GM18951 (cell line): ENCODE data around the gene ITPRID2.

Experiments
- POLR2A ChIP-seq: IDR thresholded peaks from 4 replicates; pipeline ENCODE4 v1.6.1; 2011; ENCODE audit warnings: mild to moderate bottlenecking; ENCODE audit not compliant: insufficient read length, insufficient read depth; ENCODE audit errors: extremely low read depth
- in situ Hi-C: fragments of 300-500 bp; cut with MboI; formaldehyde crosslinking; loops from one replicate; pipeline ENCODE4 v1.12.0; 2022; ENCODE audit warnings: low sequenced_read_pairs, mixed read lengths, inconsistent platforms; ENCODE audit not compliant: unreplicated experiment

The ITPRID2 gene

GRCh38 chr2:181890271-181890670 lies 1.3 kb upstream of the ITPRID2 start:
- in situ Hi-C loops = no loop called here
- TF ChIP-seq POLR2A = no peak

- in situ Hi-C loops = no loop called here
- peak; percentile 60 for TF ChIP-seq POLR2A
Measured at GRCh38 chr2:181891966-181892798, 652 bp downstream of the ITPRID2 start.

GRCh38 chr2:181892799-181893435 lies 1.4 kb downstream of the ITPRID2 start:
- no peak for TF ChIP-seq POLR2A
- in situ Hi-C loops = no loop called here

DNA sequence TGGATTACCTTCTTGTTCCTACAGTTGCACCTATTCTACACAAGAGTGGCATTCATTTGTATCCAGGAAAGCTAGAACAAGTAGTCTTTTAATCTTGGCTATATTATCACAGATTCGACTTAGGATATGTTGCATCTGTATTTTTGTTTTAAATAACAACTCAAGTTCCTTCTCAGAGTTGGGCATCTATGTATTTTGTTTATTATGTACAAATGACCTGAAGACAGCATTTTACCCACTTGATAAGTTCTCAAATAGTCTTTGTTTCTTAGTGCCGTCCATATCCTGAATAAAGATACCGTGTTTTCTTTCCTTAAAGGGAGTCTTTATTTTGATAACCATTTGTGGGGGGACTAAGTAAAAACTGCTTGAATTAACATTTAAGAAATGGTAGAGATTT lies 2.9 kb downstream of the ITPRID2 start:
- TF ChIP-seq POLR2A = no peak
- in situ Hi-C loops = no loop called here

- no peak for TF ChIP-seq POLR2A
- in situ Hi-C loops = no loop called here
Measured at GRCh38 chr2:181895818-181896217, 4.3 kb downstream of the ITPRID2 start.

DNA sequence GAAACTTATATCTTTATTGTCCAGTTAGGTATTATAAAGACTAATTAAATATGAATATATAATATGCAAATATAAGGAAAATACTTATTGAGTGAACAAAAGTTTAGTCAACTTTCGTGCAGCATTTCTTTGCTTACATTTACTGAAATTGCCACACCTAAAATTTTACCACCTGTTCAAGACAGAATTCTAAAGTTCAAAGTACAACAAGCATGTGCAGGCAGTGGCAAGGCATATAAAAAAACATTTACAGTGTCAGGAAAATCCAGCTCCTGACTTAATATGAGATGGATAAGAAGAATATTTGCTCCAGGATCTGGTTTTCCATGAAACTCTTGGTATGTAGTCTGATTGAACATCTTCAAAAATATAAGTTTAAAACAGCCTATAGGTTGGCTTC lies 4.8 kb downstream of the ITPRID2 start:
- in situ Hi-C loops = no loop called here
- no peak for TF ChIP-seq POLR2A

GRCh38 chr2:181900007-181900651 lies 8.6 kb downstream of the ITPRID2 start:
- in situ Hi-C loops = loop anchor here (10.0 kb wide), 1 partner anchor 155 kb away; no protein-coding TSS in a partner anchor
- TF ChIP-seq POLR2A = no peak

DNA sequence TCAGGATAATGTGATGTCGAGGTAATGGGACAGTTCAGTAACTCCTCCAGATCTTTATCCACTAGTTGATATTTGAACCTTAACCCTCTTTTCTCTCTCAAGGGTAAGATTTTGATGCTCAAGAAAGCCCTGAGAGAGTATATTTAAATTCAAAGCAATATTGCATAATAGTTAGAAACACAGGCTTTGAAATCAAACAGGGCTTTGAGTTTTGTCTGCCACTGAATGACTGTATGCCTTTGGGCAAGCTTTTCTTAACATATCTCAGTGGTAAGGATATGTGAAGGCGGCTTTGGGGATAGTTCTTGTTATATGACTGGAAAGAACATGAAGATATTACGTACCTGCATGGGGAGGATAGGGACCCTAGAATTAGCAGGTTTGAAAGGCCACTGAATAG lies 11.1 kb downstream of the ITPRID2 start:
- in situ Hi-C loops = loop anchor here (10.0 kb wide), 1 partner anchor 158 kb away; no protein-coding TSS in a partner anchor
- no peak for TF ChIP-seq POLR2A

DNA sequence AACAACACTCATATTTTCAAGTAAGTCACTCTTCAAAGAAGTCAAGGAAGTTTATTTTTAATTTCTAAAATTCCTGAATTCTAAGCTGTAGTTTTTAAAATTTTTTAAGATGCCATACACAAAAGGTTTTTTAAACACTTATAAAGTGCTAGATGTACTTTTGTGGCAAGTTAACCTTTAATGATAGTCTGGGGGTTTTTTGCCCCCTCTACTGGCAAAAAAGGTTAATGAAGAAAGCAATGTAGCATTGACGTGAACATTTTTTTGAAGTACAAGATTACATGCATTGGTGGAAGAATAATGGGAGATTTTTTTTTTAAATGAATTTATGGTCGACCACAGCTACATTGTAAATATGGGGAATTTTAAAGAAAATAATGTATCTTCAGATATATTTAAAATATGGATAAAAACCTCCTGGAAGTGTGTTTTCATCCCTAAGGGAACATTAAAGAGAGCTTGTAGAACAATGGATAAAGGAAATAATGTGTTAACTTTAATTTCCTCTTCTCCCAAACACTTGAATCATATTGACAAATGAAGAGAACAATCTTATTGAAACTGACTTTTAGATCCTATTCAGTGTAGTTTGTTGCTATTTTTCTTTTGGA lies 12.6 kb downstream of the ITPRID2 start:
- TF ChIP-seq POLR2A = no peak
- in situ Hi-C loops = loop anchor here (10.0 kb wide), 1 partner anchor 159 kb away; no protein-coding TSS in a partner anchor

DNA sequence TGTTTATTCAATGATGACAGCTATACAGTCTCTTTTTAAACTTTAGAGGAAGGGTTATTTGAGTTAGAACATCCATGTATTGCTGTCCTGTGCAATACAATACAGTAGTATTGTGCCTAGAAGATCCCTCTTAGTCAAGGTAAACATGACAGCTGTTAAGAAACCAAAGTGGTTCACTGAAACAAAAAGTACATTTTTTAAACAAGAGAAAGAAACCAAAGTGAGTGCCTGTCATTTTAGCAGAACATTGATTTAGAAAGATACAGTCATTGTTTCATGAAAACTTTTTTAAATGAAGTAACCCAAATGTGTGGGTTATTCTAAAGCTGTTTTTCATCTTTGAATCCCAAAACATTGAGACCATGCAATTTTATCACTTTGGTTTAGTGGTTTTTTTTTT lies 15.5 kb downstream of the ITPRID2 start:
- in situ Hi-C loops = loop anchor here (10.0 kb wide), 1 partner anchor 162 kb away; no protein-coding TSS in a partner anchor
- no peak for TF ChIP-seq POLR2A

DNA sequence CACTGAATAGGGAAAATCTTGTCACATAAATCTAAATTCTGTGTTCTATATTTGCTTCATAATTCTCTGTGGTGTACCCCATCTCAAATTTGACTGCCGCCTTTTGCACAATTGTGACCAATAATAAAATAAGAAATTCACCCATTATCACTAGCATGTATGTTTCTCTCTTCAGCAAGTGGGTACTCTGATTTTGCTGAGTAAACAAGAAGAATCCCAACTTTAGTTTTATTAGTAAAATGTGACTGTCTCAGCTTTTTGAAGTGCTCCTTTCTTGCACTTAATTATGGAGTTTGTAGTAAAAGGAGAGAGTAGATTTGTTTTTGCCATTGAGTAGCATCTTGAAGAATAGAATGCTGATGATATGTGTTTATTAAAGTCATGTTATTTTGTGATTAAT lies 16.1 kb downstream of the ITPRID2 start:
- TF ChIP-seq POLR2A = no peak
- in situ Hi-C loops = loop anchor here (10.0 kb wide), 1 partner anchor 163 kb away; no protein-coding TSS in a partner anchor

GRCh38 chr2:181910028-181910831 lies 18.7 kb downstream of the ITPRID2 start:
- no peak for TF ChIP-seq POLR2A
- in situ Hi-C loops = no loop called here

DNA sequence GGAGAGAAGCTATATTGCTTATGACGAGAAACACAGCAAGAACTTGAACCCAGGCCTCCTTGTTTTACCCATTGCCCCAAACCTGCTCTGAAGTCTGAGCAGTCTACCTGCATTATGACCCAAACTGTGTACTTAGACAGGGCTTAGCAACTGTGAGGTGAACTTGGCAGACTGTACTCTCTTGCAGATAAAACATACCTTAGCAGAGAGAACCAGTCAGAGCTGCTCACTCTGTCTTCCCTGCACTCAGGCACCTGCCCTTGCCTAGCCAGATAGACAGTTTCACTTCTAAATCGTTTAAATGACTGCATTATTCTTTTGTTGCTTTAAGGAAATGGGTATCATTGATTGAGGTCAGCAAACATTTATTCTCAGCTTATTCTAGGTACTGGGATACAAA lies 20.3 kb downstream of the ITPRID2 start:
- no peak for TF ChIP-seq POLR2A
- in situ Hi-C loops = no loop called here

GRCh38 chr2:181915102-181915501 lies 23.6 kb downstream of the ITPRID2 start:
- in situ Hi-C loops = no loop called here
- no peak for TF ChIP-seq POLR2A
